Left ventricle myocardium superior (tissue), 1 donor: Measurements from ENCODE around the gene FOXN4. TPM values are rescaled to one million over a fixed set of nuclear protein-coding genes. Genes with fewer than 3 reads are reported as not detected.

ENCODE experiments used
- ATAC-seq: fragments of 200-7000 bp; cut with Tn5 transposase; one replicate; pipeline ENCODE4 v1.9.1; 2020; ENCODE audit warnings: mild to moderate bottlenecking, moderate library complexity
- DNase-seq: peaks from one replicate; pipeline ENCODE4 v3.0.0-alpha.2; 2020
- intact Hi-C: fragments of 100-400 bp; cut with micrococcal nuclease; formaldehyde crosslinking; loops from one replicate; pipeline ENCODE4 v1.11.0; 2022
- total RNA-seq: library from RNA; stranded (reverse); fragmentation: NEBNext Ultra II Directional; extraction: Animal tissue kit (Norgen Biotek cat#: 25700); gene quantifications from one replicate; pipeline ENCODE4 v1.2.1, GENCODE V29; 2021
- donor health status: DM: no; HTN: yes; CAD: no; lungs with severe emphysema.

The FOXN4 gene
- total RNA-seq, 1 donor from 2014 or later, result not detected

- ATAC-seq (peak; percentile 41), DNase-seq (no peak)
- intact Hi-C loops, result no loop called here
Measured at GRCh38 chr12:109309381-109310246, 530 bp upstream of the FOXN4 start.

GRCh38 chr12:109307051-109307450, 2.0 kb downstream of the FOXN4 start:
- no peak for DNase-seq
- intact Hi-C loops, result no loop called here
- ATAC-seq, result no peak

- ATAC-seq (no peak), DNase-seq (no peak)
- intact Hi-C loops, result no loop called here
Measured at GRCh38 chr12:109305547-109305946, 3.5 kb downstream of the FOXN4 start.

GRCh38 chr12:109304485-109304884, 4.6 kb downstream of the FOXN4 start:
- no peak for ATAC-seq
- no peak for DNase-seq
- intact Hi-C loops, result no loop called here

GRCh38 chr12:109302770-109303169, 6.3 kb downstream of the FOXN4 start:
- no peak for DNase-seq
- ATAC-seq, result no peak
- intact Hi-C loops, result no loop called here

- intact Hi-C loops, result no loop called here
- no peak for ATAC-seq
- no peak for DNase-seq
Measured at GRCh38 chr12:109302358-109302757, 6.7 kb downstream of the FOXN4 start.

GRCh38 chr12:109301643-109302168, 7.4 kb downstream of the FOXN4 start:
- DNase-seq (no peak), ATAC-seq (no peak)
- intact Hi-C loops, result no loop called here

DNA sequence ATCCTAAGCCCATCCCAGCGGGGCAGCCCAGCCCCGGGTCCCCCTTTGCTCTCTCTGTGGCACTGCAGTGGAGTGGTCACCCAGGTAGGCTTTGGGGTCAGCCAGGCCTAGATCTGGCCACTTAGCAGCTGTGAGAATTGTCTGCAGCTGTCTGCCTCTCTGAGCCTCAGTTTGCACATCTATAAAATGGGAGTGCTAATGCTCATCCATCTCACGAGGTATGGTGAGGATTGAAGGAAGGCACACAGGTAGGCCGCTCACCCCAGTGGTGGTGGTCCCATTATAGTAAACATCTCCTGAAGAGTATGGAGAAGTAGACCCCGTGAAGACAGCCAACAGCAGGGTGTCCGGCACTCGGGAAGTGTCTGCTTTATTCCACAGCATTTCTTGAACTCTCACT, 9.2 kb downstream of the FOXN4 start:
- ATAC-seq, result no peak
- no peak for DNase-seq
- intact Hi-C loops, result no loop called here

DNA sequence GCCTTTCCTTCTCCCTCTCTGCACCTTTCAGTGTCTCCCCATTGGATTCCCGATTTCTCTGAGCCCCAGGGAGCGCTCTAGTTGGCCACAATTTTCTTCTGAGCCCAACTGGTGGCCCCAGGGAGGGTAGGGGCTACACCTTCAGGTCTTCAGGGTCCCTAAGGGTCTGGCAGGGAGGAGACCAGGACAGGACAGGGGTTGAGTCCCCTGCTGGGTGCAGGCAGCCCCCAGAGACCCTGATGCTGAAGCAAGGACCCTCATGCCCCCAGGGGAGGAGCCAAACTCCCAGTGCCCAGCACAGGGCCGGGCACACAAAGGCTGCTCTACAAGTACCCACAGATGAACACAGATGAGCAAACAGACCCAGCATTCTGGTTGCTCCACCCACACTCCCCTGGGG, 12.7 kb downstream of the FOXN4 start:
- no peak for DNase-seq
- intact Hi-C loops, result no loop called here
- ATAC-seq, result no peak

- intact Hi-C loops, result no loop called here
- no peak for ATAC-seq
- no peak for DNase-seq
Measured at GRCh38 chr12:109295764-109296425, 13.2 kb downstream of the FOXN4 start.

- ATAC-seq, result no peak
- DNase-seq, result no peak
- intact Hi-C loops, result no loop called here
Measured at GRCh38 chr12:109294286-109294796, 14.7 kb downstream of the FOXN4 start.

DNA sequence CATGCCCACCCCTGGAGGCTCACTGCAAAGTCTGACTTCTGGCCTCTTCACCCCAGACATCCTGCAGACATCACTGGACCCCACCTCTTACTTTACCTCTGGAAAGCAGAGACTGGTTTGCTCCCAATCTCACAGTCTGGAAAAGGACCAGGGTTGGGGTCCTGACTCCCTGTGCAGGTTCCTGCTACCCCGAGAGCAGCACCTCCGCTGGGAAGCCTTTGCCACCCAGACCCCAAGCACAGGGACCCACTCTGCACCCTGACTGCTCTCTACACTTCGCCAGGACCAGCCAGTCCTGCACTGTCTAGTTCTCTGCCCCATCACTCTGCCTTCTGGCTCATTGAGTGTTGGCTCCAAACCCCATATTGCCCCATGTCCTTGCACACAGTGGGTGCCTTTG, 16.0 kb downstream of the FOXN4 start:
- intact Hi-C loops, result no loop called here
- no peak for DNase-seq
- ATAC-seq, result no peak

- ATAC-seq (no peak), DNase-seq (no peak)
- intact Hi-C loops, result no loop called here
Measured at GRCh38 chr12:109292342-109292711, 16.8 kb downstream of the FOXN4 start.

DNA sequence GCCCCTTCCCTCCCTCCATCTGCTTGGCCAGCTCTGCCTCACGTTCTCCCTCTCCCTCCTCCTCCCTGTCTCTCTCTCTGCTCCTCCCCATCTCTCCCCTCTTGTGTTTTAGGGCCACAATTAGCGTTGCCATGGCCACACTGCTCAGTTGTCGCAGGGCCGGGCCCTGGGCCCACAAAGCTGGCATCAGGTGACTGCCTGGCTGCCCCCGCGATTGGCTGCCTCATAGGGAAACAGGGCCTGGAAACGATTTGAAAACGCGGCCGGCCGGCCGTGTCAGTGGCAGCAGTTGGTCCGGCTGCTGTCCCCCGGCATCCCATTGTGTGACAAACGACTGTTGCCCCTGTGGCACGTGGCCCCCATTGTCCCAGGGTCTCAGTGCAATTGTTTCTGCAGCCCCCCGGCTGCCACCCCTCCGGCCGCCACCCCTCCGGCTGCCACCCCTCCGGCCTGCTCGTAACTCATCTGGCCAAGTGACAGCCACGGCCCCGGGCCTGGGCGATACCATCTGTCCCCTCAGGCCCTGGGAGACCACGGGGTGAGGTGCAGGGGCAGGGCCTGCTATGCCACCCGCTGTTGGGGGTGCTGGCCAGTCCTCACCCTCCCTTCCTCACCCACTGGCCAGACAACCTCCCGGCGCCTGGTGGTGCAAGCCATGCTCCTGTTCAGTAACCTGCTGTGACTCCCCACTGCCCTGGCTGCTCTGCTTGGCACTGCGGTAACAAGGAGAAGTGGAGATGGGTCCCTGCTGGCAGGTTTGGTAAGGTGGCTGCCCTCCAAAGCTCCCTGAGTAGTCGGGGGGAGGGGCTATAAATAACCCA, 17.4 kb downstream of the FOXN4 start:
- ATAC-seq (peak; percentile 96), DNase-seq (peak; percentile 87)
- intact Hi-C loops, result no loop called here

GRCh38 chr12:109291117-109291516, 18.0 kb downstream of the FOXN4 start:
- DNase-seq, result no peak
- intact Hi-C loops, result no loop called here
- no peak for ATAC-seq

DNA sequence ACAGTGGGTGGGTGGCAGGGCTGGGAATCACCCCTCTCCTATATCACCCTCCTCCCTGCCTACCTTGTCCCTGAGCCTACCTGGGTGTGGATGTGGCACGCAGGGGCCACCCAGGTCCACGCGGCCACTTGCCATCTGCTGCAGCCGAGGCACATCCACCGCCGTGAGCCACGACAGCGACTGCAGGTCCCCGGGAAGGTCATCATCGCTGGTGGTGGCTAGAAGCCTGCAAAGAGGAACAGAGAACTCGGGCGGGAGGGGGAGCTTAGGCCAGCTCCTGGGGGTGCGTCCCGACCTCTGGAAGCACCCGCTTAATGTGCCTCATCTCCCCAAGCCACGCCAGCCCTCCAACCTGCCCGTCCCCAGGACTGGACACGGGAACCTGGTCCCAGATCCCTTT, 19.0 kb downstream of the FOXN4 start:
- ATAC-seq (no peak), DNase-seq (no peak)
- intact Hi-C loops, result no loop called here

DNA sequence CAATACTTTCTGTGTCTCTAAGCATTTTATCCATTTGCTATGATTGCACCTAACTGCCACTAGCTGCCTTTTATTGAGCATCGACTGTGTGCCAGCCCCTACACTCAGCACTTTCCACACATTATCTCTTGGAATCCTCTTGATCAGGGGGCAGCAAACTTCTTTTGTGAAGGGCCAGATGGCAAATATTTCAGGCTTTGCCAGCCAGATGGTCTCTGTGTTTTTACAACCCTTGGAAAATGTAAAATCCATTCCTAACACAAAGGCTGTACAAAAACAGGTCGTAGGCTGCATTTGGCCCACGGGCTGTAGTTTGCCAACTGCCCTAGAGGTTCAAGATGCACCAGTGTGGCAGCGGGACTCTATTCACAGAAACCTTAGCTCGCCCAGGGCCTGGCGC, 19.5 kb downstream of the FOXN4 start:
- DNase-seq, result no peak

GRCh38 chr12:109289004-109289403, 20.1 kb downstream of the FOXN4 start:
- intact Hi-C loops, result no loop called here
- ATAC-seq, result no peak

More for the DNA sequence above, 19.5 kb downstream of the FOXN4 start:
- intact Hi-C loops, result no loop called here
- ATAC-seq, result no peak

GRCh38 chr12:109288571-109288970, 20.5 kb downstream of the FOXN4 start:
- no peak for ATAC-seq
- intact Hi-C loops, result no loop called here
- DNase-seq, result no peak

More at GRCh38 chr12:109289004-109289403, 20.1 kb downstream of the FOXN4 start:
- DNase-seq, result no peak
